ENCODE results near the gene OR52E2. TPM values are rescaled to one million over a fixed set of nuclear protein-coding genes. Genes with fewer than 3 reads are reported as not detected.

The OR52E2 gene
- polyA plus RNA-seq, 1 of the 3 experiments (the other 2 are of a cell fraction), result not detected

- Histone ChIP-seq H3K9me3 (no peaks in the 10 kb centered on the region), H3K4me2 (no peak overlapping the region), H3K4me1 (ENCODE audit: control insufficient read depth in 1 of 2, insufficient read depth in 2 of 2, low read depth in 1 of 2, low read length in 1 of 2) (no peaks in the 10 kb centered on the region), H3K27ac (ENCODE audit: low read depth in 2 of 2, low read length in 1 of 2) (no peak overlapping the region), H3K79me2 (ENCODE audit: insufficient read depth) (no peaks in the 10 kb centered on the region), H3K36me3 (replicated peaks in 1 of 2; ENCODE audit: control insufficient read depth in 1 of 2, insufficient read depth in 2 of 2, low read length in 1 of 2) (no peaks in the 10 kb centered on the region), H2AFZ (ENCODE audit: low read depth) (no peak overlapping the region), H3K9ac (no peak overlapping the region), H3K27me3 (ENCODE audit: insufficient read depth) (peaks cover 9% of the 10 kb centered on the region; the same call in 1 of the 2 replicates), H4K20me1 (ENCODE audit: insufficient read depth) (no peaks in the 10 kb centered on the region), H3K4me3 (ENCODE audit: low read depth in 2 of 2, low read length in 1 of 2) (no peak overlapping the region), H3K9me2 (no peaks in the 10 kb centered on the region), H3F3A (replicated peaks; ENCODE audit: insufficient read depth) (no peaks in the 10 kb centered on the region)
- ChIA-PET POLR2A (no interaction called here), CTCF (no interaction called here)
- no peak for TF ChIP-seq TEAD4 (IDR thresholded peaks at IDR 0.05; ENCODE audit: borderline replicate concordance, insufficient read depth)
- no peak for TF ChIP-seq RAD21 (IDR thresholded peaks at IDR 0.05; ENCODE audit: low read length)
- TF ChIP-seq FOXM1 (IDR thresholded peaks at IDR 0.05; ENCODE audit: low read depth), result no peak
- no peak for TF ChIP-seq REST (IDR thresholded peaks at IDR 0.05; ENCODE audit: low read depth, low read length)
- no peak for TF ChIP-seq CTCF (IDR thresholded peaks at IDR 0.05)
- no peak for TF ChIP-seq RCOR1 (IDR thresholded peaks at IDR 0.05; ENCODE audit: low read length)
- TF ChIP-seq TCF12 (IDR thresholded peaks at IDR 0.05), result no peak
- no peak for TF ChIP-seq RFX5 (IDR thresholded peaks at IDR 0.05; ENCODE audit: low read length)
- TF ChIP-seq NRF1 (IDR thresholded peaks at IDR 0.05; ENCODE audit: low read depth, low read length), result no peak
- TF ChIP-seq GATA2 (CRISPR knock-in tag; IDR thresholded peaks at IDR 0.05), result no peak
- WGBS (ENCODE audit: low lambda C conversion rate), result 0% methylated on average over 3 of the region's 3 CpGs
- no peak for DNase-seq
These were observed 47.9 kb upstream of the OR52E2 start for GRCh38 chr11:5107285-5107684.

GRCh38 chr11:5103066-5103465 lies 43.6 kb upstream of the OR52E2 start:
- H3K36me3 ChIP-seq (replicated peaks in 1 of 2; ENCODE audit: control insufficient read depth in 1 of 2, insufficient read depth in 2 of 2, low read length in 1 of 2), result no peaks in the 10 kb centered on the region
- no peaks in the 10 kb centered on the region for H3K9me2 ChIP-seq
- no peaks in the 10 kb centered on the region for H3F3A ChIP-seq (replicated peaks; ENCODE audit: insufficient read depth)
- H3K4me1 ChIP-seq (ENCODE audit: control insufficient read depth in 1 of 2, insufficient read depth in 2 of 2, low read depth in 1 of 2, low read length in 1 of 2), result no peaks in the 10 kb centered on the region
- TF ChIP-seq EP300 (IDR thresholded peaks at IDR 0.05; ENCODE audit: borderline replicate concordance in 1 of 2, low read depth in 1 of 2, low read length in 1 of 2) (no peak), REST (IDR thresholded peaks at IDR 0.05; ENCODE audit: low read depth, low read length) (no peak), NFIC (IDR thresholded peaks at IDR 0.05; ENCODE audit: borderline replicate concordance) (no peak), RAD21 (IDR thresholded peaks at IDR 0.05; ENCODE audit: low read length) (no peak), GABPA (IDR thresholded peaks at IDR 0.05; ENCODE audit: low read depth) (no peak), YY1 (IDR thresholded peaks at IDR 0.05; ENCODE audit: low read depth) (no peak), TAF1 (IDR thresholded peaks at IDR 0.05; ENCODE audit: borderline replicate concordance, low read depth, low read length) (no peak), TCF12 (IDR thresholded peaks at IDR 0.05) (no peak), RCOR1 (IDR thresholded peaks at IDR 0.05; ENCODE audit: low read length) (no peak)
- H3K4me2 ChIP-seq, result no peak overlapping the region
- H2AFZ ChIP-seq (ENCODE audit: low read depth), result no peak overlapping the region
- DNase-seq, result no peak
- peaks cover 9% of the 10 kb centered on the region; the same call in 1 of the 2 replicates for H3K27me3 ChIP-seq (ENCODE audit: insufficient read depth)
- POLR2A ChIA-PET, result no interaction called here
- CTCF ChIA-PET, result no interaction called here
- H4K20me1 ChIP-seq (ENCODE audit: insufficient read depth), result no peaks in the 10 kb centered on the region
- no peak overlapping the region for H3K9ac ChIP-seq
- H3K27ac ChIP-seq (ENCODE audit: low read depth in 2 of 2, low read length in 1 of 2), result no peak overlapping the region
- H3K4me3 ChIP-seq (ENCODE audit: low read depth in 2 of 2, low read length in 1 of 2), result no peak overlapping the region
- H3K79me2 ChIP-seq (ENCODE audit: insufficient read depth), result no peaks in the 10 kb centered on the region
- no peaks in the 10 kb centered on the region for H3K9me3 ChIP-seq
